Stimulated activated effector memory CD8-positive, alpha-beta T cell treated with anti-CD3 and anti-CD28 coated beads, Interleukin-12 subunit alpha, Interleukin-12 subunit beta, amount 100 ng/mL, for 72 hours (primary cell): Measurements from ENCODE around the gene GRIN1.

Experiments
- ATAC-seq: fragments of 150-1000 bp; cut with Tn5 transposase; 2 replicates; pipeline ENCODE4 v1.10.0; 2021
- DNase-seq, 2 donors: peaks; one replicate each; pipeline ENCODE4 v3.0.0; 2021 to 2022; ENCODE audit warnings: low spot score in 2 of 2
- H3K27ac Mint-ChIP-seq: one replicate; pipeline ENCODE4 v1.8.0; 2022; ENCODE audit warnings: mild to moderate bottlenecking, mixed read lengths
- H3K36me3 Mint-ChIP-seq: one replicate; pipeline ENCODE4 v1.8.0; 2022; ENCODE audit warnings: mild to moderate bottlenecking, mixed read lengths
- H3K4me1 Mint-ChIP-seq: one replicate; pipeline ENCODE4 v1.8.0; 2022; ENCODE audit warnings: mixed read lengths
- H3K4me3 Mint-ChIP-seq: one replicate; pipeline ENCODE4 v1.8.0; 2022; ENCODE audit warnings: mild to moderate bottlenecking, mixed read lengths
- H3K9me3 Mint-ChIP-seq: one replicate; pipeline ENCODE4 v1.8.0; 2022; ENCODE audit warnings: mixed read lengths

GRIN1 gene

DNA sequence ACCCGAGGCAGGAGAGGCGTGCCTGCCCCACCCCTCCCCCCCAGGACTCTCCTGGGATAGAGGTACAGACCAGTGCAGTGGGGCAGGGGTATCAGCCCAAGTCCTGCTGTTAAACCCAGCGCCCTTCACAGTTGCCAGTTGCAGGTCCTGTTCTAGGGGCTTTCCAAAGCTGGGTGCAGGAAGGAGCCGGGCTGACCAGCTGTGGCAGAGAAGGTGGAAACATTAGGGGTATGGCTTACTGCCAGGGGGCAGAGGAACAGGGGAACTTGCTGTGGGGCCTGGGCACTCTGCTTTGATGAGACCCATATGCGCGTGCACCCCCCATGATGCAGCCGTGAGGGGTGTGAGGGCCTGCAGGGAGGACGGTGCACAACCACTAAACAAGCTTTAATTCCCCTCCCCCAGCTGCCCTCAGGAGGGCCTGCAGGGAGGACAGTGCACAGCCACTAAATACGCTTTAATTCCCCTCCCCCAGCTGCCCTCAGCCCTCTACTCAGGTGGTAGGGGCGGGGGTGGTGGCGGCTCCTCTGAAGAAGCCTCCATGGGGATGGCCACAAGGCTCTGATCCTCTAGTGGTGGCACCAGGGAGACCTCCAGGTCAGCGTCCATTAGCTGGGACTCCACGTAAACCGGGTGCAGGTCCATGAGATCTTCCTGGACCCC, 31.7 kb downstream of the GRIN1 start:
- no peaks in the 10 kb centered on the region for H3K4me1 Mint-ChIP-seq
- no peak overlapping the region for H3K27ac Mint-ChIP-seq
- DNase-seq (no peak), ATAC-seq (no peak)
- H3K9me3 Mint-ChIP-seq, result no peaks in the 10 kb centered on the region
- H3K36me3 Mint-ChIP-seq, result no peaks in the 10 kb centered on the region
- H3K4me3 Mint-ChIP-seq, result no peak overlapping the region

DNA sequence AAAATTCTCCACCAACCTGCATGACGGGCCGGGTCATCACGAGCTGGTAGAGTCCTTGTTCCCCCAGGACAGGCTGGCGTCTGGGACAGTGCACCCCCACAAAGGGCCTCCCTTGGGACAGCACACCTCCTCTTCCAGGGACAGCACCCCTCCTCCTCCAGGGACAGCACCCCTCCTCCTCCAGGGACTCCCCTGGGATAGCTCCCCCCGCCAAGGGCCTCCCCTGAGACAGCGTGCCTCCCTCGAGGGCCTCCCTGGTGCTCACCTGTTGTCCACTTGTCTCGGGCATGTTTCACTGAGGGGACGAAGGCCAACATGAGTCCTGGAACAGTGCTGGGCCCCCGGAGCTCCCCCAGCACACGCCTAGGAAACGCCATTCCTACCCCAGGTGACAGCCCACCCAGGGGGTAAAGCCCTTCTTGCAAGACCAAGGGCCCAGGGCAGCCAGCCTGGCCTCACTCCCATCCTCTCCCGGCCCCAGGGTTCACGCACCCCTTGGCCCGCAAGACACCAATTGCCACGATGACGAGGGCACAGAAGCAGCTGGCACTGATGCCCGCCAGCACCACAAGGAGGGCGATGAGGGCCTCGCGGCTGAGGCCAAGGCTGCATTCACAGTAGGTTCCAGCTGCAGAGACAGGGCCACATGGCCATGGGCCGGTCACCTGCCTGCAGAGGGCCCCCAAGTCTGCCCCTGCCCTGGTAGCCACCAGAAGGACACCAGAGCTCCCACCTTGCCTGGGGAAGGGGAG, 32.4 kb downstream of the GRIN1 start:
- ATAC-seq, result no peak
- H3K4me1 Mint-ChIP-seq, result peaks cover 4% of the 10 kb centered on the region
- DNase-seq, result no peak
- H3K4me3 Mint-ChIP-seq, result no peak overlapping the region
- no peaks in the 10 kb centered on the region for H3K36me3 Mint-ChIP-seq
- H3K27ac Mint-ChIP-seq, result no peak overlapping the region
- no peaks in the 10 kb centered on the region for H3K9me3 Mint-ChIP-seq

DNA sequence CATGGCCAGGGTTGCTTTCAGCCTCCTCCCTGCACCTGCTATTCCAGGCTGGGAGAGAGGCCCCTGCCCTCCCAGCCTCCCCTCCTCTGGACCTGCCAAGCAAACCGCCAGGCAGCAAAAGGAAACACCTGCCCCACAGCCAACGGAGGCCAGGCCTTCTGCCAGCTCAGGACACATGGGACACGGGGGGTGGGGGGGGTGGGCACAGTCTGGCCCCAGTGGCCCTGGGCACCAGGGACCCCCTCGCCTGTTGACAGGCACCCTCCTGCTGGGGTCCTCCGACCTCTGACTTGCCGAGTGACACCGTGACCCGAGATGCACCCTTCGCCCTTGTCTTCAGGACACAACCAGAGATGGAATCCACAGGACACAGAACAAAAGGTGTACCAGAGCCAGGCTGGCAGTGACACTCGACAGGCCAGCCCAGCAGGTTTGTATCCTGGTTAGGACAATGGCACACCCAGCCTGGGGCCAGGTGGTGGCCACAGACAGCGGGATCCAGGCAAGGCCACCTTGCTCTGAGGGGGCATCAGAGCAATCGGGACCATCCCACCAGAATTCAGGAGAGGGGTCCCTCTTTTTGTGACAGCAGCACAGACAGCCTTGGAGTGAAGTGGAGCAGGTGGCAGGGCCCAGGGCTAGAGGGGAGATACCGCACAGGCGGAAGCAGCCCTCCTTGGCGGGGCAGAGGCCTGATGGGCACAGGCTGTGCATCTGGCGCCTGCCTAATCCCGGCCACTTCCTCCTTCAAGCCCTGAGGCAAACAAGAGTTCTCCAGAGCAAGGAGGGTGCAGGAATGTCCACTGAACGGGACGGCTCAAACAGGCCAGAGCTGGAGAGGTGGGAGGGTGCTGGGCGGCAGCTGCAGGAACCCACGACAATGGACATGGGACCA, 34.2 kb downstream of the GRIN1 start:
- Mint-ChIP-seq H3K36me3 (no peaks in the 10 kb centered on the region), H3K27ac (no peak overlapping the region), H3K4me3 (no peak overlapping the region), H3K4me1 (peaks cover 8% of the 10 kb centered on the region), H3K9me3 (no peaks in the 10 kb centered on the region)
- no peak for ATAC-seq
- no peak for DNase-seq

DNA sequence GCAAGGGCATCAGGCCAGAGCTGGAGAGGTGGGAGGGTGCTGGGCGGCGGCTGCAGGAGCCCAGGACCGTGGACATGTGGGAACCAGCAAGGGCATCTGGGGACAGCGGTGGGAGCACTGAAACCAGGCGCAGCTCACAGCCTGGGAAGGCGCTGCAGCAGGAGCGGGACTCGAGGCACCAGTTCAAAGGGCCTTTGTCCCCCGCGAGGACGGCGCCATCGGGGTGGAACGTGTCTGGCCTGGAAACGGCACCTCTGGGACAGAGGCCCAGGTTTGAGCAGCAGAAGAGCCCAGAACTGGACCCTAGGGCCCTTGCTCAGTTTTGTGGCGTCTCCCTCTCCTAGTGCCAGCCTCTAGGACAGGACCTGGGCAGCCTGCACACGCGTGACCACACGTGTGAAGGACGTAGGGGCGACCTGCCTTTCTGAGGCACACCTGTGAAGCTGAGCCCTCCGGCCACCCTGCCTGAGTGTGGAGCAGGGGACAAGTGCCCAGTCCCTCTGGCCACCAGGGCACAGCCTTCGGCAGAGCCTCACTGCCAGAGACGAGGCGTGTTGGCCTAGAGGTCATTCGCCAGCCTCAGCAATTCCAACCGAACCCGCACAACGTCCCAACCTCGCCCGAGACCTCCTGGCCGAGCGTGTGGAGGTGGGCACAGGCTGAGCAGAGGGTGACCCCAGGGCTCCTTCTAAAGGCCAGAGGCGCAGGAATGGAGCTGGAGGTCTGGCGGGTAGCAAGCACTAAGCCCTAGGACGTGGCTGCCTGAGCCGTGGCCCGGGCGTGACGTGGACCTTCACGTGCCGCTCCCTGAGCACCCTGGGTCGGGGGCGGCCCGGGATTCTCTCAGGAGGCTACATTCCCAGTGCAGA, 35.1 kb downstream of the GRIN1 start:
- Mint-ChIP-seq H3K27ac (no peak overlapping the region), H3K9me3 (no peaks in the 10 kb centered on the region), H3K4me1 (peaks cover 8% of the 10 kb centered on the region), H3K4me3 (no peak overlapping the region), H3K36me3 (no peaks in the 10 kb centered on the region)
- DNase-seq (no peak), ATAC-seq (no peak)

DNA sequence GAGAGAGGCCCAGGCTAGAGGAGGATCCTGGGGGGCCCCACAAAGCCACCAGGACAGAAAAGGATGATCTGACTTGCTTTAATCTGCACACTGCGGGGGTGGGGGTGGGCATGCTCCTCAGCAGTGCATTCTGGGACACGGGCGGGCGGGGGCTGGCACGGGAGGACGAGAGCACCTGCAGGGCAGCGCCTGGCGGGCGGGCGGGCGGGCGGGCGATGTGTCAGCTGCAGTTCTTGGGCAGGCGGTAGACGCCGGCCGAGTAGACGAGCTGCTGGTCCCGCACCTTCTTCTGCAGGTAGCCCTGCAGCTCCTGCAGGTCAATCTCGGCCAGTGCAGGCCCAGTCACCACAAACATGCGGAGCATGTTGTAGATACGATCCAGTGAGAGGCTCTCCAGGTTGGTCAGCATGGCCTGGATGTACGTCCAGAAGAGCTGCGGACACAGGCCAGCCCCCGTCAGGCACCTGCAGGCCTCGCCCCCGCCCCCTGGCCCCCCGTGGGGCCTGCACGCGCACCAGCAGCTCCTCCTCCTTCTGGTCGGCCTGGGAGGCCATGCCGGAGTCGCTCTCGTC, 35.9 kb downstream of the GRIN1 start:
- ATAC-seq (no peak), DNase-seq (no peak)
- Mint-ChIP-seq H3K36me3 (no peaks in the 10 kb centered on the region), H3K27ac (no peak overlapping the region), H3K4me1 (peaks cover 13% of the 10 kb centered on the region), H3K4me3 (no peak overlapping the region), H3K9me3 (no peaks in the 10 kb centered on the region)

DNA sequence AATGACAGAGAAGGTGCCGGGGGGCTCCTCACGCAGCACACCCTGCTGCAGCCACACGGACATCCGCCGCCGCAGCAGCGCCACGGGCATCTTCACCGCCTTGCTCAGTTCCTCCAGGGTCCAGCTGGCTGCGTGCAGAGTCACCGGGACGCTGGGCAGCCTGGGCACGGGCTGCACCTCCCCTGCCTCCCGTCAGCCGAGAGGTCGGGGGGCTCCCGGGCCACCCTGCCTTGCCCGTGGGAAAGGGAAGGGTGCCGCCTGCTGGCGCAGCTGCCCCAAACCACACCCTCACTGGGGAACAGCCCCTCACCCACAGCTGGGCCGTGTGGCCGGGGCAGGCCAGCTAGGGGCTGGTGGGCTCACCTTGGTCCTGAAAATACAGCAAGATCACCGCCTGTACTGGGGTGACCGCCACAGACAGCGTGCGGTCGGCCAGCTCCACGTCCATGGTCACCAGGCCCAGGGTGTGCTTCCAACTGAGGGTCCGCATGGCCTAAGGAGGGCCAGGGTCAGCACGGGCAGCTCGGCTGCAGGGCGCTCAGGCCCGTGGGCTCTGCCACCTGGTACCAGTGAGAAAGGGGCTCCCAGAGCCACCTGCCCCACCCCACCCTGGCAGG, 36.5 kb downstream of the GRIN1 start:
- Mint-ChIP-seq H3K36me3 (no peaks in the 10 kb centered on the region), H3K4me1 (peaks cover 13% of the 10 kb centered on the region), H3K27ac (no peak overlapping the region), H3K9me3 (no peaks in the 10 kb centered on the region), H3K4me3 (no peak overlapping the region)
- no peak for DNase-seq
- ATAC-seq, result no peak

DNA sequence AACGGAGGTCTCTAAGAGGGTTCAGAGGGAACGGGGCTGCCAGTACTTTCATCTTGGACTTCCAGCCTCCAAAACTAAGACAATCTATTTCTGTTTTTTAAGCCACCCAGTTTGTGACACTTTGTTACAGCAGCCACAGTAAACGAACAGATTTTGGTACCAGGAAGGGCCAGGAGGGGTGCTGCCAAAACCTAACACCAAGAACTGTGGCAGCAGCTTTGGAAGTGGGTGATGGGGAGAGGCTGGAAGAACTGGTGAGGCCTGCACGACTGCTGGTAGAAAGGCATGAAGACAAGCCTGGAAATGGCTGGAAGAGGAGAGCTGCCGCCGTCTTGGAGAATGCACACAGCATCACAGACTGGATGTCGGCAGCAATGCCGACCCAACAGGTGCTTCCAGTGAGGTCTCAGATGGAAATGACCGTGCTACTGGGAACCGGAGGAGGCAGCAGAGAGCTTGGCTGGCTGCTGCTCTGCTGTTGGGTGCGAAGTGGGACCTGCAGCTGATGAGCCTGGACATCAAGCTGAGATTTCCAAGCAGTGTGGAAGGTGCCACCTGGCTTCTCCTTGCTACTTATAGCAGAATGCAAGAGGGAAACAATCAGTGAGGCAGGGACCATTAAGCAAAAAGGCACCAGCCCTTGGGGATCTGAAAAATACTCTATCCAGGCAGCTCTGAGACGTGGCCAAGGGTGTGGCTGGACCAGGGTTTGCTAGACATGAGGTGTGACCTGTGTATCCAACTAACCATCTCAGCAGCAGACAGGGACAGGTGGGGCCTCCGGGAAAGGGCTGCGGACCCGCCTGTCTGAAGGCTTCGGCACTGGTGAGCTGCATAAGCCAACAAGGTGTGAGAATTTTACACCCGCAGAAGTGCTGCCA, 37.6 kb downstream of the GRIN1 start:
- Mint-ChIP-seq H3K9me3 (no peaks in the 10 kb centered on the region), H3K27ac (peak overlapping the region; percentile 34), H3K4me3 (no peak overlapping the region), H3K36me3 (no peaks in the 10 kb centered on the region), H3K4me1 (peaks cover 13% of the 10 kb centered on the region)
- ATAC-seq (no peak), DNase-seq (no peak)

DNA sequence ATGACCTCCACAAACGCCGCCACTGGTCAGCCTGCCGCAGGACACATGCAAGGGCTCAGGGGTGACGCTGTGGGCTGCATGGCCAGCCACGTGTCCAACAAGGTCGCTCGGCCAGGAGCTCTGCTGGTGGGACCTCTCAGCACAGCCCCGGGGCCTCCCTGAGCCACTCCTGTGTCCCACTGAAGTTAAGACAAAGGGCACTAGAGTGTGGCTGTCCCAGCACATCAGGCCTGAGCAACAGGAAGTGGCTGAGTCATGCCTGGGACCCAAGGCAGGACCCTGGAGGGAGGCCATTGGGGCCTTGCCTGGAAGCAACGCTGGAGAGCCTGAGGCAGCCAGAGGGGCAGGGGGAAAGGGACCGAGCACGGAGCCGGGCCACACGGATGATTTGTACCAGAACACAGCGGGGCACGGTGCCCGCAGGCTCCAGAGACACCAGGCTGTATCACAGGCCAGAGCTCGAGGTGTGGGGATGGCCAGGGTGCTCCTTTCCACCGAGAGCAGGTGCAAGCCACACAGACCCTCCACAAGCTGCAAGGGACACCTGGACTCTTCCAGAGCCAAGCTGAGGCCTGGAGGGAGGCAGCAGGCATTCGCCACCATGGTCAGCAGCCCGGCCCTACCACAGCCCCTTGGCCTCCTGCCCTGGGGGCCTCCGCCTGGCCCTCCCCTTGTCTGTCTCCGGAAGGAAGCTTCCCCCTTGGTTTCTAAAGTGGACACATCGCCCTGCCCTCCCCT, 39.4 kb downstream of the GRIN1 start:
- ATAC-seq, result no peak
- no peak overlapping the region for H3K4me3 Mint-ChIP-seq
- H3K27ac Mint-ChIP-seq, result no peak overlapping the region
- no peaks in the 10 kb centered on the region for H3K9me3 Mint-ChIP-seq
- H3K36me3 Mint-ChIP-seq, result peaks cover 18% of the 10 kb centered on the region
- H3K4me1 Mint-ChIP-seq, result peaks cover 13% of the 10 kb centered on the region
- no peak for DNase-seq

DNA sequence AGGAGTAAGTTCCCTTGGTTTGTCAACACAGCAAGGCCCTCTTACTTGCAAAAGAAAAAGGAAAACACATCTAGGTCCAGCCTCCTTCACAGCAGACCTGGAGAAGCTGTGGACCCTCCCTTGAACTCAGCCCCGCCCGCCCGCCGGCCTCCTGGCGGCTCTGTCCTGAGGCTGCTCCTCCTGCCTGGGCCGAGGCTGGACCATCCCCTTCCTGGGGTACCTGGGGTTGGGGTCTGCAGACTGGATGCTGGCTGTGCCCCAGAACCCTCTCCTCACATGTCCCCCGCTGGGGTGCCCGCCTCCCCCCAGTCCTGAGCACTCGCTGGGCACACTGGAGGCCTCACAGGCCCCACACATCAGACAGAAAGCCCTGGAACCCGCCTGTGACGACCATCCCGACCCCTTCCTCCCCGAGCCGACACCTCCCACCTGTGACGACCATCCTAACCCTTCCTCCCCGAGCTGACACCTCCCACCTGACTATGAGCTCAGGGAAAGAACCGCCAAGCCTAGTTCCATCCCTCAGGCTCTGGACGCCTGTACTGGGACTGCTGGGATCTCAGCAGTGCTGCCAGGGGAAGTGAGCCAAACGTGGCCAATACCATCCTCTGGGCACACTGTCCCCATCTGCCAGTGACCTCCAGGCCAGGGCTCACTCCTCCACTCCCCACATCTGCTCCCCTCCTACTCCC, 40.1 kb downstream of the GRIN1 start:
- DNase-seq, result no peak

DNA sequence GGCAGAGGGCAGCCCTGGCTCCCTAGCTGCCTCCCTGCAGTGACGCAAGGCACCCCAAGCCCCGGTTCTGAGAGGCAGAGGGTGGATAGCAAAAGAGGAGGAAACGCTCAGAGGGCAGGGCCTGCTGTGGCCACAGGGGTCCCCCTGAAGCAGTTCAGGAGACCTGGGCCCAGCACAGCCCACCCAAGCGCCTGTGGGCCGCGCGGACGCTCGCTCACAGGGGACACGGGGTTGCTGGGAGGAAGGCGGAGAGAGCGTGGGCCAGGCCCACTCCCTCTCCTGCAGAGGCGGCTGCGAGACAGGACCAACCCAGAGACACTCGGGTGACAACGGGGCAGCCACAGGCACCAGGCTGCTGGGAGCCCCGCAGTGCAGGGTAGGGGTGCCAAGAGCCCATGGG, 40.8 kb downstream of the GRIN1 start:
- DNase-seq (no peak), ATAC-seq (no peak)
- H3K27ac Mint-ChIP-seq, result peak overlapping the region; percentile 56
- H3K4me3 Mint-ChIP-seq, result no peak overlapping the region
- peaks cover 22% of the 10 kb centered on the region for H3K4me1 Mint-ChIP-seq
- no peaks in the 10 kb centered on the region for H3K9me3 Mint-ChIP-seq
- peaks cover 32% of the 10 kb centered on the region for H3K36me3 Mint-ChIP-seq

More for the DNA sequence above, 40.1 kb downstream of the GRIN1 start:
- peak overlapping the region; percentile 56 for H3K27ac Mint-ChIP-seq
- no peak overlapping the region for H3K4me3 Mint-ChIP-seq
- peaks cover 16% of the 10 kb centered on the region for H3K4me1 Mint-ChIP-seq
- peaks cover 25% of the 10 kb centered on the region for H3K36me3 Mint-ChIP-seq
- ATAC-seq, result no peak
- no peaks in the 10 kb centered on the region for H3K9me3 Mint-ChIP-seq

DNA sequence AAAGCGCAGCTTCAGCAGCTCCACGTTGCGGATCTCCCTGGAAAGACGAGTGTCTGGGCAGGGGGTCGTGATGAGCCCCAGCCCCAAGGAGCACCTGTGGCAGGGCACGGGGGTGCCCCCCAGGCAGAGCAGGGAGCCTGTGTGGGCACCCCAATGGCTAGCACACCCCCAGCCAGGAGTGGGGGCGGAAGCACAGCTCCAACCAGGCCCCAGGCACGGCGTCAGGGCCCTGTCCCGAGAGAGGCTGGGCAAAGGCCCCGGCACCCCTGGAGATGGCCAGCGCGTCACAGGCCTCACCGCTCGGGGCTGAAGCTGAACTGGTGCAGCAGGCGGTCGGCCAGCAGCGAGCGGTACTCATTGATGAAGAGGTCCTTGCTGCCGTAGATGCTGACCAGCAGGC, 41.5 kb downstream of the GRIN1 start:
- Mint-ChIP-seq H3K4me1 (peaks cover 24% of the 10 kb centered on the region), H3K27ac (no peak overlapping the region), H3K9me3 (no peaks in the 10 kb centered on the region), H3K36me3 (peaks cover 33% of the 10 kb centered on the region), H3K4me3 (no peak overlapping the region)
- ATAC-seq (no peak), DNase-seq (no peak)

DNA sequence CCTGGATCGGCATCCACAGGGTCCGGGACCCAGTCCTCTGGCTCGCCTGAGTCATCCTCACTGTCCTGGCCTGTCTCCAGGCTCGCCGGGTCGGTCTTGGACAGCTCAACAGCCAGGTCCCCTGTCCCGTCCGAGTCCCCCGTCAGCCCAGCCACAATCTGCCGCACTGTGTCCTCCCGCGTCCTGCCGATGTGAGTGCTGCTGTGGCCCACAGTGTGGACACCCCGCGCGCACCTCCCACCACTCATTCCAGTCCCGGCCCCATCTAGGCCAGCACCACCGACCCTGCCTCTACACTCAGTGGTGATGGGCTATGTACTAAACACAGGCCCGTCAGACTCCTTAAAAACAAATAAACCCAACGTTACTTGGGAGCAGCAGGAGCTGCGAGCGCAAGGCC, 42.7 kb downstream of the GRIN1 start:
- Mint-ChIP-seq H3K9me3 (no peaks in the 10 kb centered on the region), H3K4me3 (no peak overlapping the region), H3K27ac (no peak overlapping the region), H3K36me3 (peaks cover 33% of the 10 kb centered on the region), H3K4me1 (peaks cover 24% of the 10 kb centered on the region)
- DNase-seq (no peak), ATAC-seq (no peak)
